HG03060 (cell line): ENCODE measurements around the gene KIF26A.

Source experiments
- ATAC-seq: cut with Tn5 transposase; IDR thresholded peaks from one replicate; pipeline ENCODE4 v1.9.1; 2021; ENCODE audit warnings: low read depth, moderate number of reproducible peaks; ENCODE audit not compliant: unreplicated experiment

Gene KIF26A

DNA sequence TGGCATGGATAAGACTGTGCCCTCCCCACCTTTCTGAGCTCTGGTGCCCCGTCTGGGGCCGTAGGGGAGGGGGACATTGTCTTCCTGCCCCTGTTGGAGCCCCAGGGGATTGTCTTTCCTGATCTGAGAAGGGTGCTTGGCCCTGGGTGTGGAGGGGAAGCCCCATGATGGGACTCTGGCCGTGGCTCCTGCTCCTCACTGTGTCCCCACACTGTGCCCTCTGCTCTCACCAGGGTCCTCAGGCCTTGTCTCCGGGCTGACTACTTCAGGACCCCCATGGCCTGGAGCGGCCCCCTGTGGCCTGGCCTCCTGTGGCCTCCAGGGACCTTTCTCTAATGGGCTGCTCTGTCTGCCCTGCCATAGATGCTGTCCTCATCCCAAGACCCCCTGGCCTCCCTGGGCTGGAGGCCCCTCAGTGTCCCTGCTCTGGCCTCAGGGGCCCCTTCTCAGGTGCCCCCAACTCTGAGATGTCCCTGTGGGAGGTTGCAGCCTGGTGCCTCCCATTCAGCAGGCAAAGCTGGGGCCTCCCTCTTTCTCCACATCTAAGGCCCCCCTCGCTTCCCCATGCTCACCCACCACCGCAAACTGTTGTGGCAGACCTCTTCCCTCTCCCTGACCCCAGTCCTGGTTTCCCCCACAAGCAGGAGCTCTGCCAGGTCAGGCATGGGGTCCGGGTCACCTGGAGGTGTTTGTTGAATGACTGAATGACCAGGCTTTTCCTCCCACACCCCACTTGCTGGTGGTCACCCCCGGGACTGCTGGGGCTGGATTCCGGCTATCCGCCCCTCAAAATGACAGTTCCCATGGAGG lies 4.0 kb downstream of the KIF26A start:
- no peak for ATAC-seq

DNA sequence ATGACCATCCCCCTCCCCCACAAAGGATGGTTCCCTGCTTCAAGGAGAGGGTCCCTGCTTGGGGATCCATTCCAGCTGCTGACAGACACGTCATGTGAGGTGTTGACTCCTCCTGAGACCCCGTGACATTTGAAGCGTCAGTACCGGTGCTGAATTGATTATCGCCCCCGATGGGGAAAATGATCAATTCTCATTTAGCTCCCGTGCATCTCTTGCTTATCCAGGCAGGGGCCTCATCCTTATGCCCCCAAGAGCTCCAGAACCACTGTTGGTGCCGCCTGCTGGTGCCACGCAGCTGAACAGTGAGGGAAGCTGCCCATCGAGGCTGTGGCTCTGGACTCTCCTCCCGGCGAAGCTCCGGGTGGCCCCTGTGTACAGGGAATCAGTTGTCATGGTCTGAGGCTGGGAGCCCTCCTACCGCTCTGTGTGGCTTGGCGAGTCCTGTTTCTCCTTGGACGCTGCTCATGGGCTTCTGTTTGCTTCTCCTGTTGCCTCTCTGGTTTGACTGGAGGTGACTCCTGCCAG lies 4.6 kb downstream of the KIF26A start:
- no peak for ATAC-seq

DNA sequence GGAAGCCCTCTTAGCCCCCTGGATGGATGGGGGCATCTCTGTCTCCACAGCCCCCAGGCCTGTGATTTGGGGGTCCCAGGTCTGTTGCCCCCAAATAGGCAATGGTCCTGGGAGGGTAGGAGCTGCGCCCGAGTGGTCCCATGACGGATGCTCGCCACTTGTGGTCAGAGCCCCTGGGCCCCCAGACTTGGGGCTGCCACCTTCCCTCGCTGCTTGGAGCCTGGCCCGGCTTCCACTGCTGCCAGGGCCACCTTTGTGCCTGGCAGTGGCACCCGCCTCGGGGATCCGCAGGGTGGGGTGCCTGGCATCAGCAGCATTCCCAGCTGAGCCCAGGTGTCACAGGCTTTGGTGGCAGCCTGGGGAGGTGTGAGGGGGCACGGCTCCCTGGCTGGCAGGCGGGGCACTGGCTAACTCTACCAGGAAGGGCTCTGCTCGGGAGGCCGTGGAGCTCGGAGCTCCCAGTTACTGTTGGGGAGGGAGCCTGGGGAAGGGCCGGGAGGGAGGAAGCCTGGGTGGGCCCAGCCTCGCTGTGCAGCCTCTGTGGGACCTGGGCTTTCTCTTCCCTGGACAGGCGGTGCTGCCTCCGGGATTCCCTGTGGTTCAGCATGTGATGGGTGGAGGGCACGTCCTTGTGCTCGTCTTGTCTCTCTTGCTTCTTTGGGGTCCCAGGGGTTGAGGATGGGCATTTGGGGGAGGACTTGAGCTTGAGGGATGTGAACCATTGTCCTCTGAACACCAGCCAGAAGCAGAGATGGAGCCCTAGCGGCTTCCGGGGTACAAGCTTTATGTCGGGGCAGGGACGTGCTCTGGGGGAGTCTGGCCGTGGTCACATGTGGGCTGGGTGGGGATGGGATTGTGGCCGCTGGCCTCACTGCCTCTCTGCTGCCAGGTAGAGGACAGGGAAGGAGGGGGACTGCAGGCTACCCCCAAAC lies 5.4 kb downstream of the KIF26A start:
- no peak for ATAC-seq

DNA sequence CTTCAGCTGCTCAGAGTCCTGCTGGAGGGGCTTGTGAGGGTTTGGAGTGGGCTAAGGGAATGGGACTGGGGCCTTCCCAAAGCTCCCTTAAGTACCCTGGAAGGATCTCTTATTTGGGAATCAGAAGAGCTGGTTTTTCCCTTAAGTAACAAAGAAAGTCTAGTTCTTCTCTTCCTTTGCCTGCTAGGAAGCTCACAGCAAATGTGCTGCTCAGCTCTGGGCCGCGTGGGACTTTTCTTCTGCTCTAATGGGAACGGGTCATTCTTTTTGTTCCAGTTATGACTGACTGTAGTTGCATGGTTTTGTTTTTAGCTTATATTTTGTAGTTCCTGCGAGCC lies 6.0 kb downstream of the KIF26A start:
- no peak for ATAC-seq

DNA sequence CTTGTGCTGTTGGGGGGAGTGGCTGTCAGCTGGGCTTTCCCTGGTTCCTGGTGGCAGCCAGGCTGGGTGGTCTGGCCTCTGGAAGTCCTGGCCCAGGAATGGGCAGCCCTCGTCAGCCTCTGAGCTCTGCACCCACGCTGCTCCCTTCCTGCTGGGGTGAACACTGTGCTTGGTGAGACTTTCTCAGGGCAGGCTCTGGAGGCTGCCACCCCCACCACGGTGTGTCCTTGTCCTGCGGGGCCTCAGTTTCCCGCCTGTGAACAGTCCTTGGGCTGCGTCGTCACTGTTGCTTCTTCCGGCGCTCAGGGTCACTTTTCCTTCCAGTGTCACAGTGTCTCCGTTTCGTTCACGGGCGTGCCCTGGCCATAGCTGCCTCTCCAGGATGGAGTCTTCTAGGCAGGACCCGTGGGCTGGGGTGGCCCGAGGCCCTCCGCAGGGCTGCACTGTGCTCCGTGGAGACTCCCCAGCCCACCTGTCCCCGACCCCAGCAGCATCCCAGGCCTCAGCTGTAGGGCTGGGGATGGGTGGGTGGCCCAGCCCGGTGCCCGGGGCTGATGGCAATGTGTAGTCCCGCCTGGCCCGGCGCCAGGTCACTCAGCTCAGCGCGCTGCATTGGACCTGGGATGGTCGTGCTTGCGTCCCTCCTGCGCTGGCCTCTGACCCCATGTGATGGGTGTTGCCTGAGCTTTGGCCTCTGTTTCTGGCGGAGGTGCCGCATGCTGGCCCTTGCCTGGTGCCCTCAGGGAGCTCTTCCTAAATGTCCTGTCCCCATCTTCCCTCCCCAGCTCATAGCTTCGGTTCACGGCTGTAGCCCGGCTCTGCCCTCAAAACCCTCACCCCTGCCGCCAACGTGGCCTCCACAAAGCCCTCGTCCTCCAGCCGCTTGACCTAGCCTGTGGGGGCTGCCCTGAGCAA lies 6.8 kb downstream of the KIF26A start:
- no peak for ATAC-seq

DNA sequence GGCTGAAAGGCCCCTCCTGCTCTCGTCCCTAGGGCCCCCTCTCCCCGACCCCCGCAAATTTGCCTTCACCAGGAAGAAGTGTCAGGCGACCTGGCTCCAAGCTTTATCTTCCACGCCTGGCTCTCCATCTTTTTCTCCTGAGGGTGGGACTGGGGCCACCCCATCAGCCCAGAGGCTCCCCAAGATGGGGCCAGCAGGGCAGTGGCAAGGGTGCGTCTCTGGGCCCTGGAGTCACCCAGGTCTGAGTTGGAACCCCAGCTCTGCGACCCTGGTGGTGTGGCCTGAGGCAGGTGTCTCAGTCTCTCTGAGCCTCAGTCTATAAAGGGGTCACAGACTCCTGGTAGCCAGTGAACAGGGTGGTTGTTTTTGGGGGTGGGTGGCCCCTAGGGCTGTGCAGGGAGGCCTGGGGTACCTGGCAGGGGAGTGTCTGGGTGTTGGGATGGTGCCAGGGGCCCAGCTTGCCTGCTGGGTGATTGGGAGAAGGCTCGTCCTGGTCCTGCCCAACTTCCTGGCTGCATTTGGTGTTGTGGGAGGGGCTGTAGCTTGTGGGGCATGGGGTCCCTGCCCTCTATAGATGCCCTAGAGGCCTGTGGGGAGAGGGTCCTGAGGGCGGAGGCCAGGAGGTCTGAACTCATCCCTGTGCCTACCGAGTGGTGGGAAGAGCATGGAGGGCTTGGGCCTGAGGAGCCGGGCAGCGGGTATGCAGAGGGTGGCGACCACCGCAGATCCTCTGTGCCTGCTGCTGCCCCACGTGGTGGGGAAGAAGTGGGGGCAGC lies 7.6 kb downstream of the KIF26A start:
- ATAC-seq: no peak

DNA sequence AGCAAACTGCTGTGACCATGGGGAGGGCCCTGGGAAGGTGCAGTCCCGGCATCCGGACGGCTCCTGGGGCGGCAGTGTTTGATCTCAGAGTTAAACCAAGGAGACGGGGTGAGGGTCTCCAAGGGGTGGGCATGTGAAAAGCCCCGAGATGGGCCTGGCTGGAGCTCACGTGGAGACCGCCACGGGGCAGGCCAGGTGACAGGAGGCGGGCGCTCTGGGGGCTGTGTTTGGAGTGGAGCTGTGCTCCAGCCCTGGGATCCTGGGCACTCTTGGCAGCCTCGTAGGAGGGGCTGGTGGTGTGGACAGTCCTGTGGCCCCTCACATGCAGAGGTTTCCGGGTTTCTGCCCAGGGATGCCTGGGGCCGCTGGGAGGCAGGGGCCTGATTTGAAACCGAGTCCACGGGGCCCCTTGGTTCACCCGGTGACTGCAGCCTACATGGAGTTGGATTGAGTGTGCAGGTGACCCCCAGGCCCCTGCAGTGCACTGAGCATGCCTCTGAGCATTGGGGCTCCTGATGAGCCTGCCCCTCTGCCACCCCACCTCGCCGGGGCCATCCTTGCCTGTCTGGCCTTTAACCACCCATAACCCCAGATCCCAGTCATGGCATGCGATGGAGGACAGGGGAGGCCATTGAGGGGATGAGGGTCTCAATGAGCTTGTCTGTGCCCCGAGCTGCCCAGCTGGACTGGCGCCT lies 8.4 kb downstream of the KIF26A start:
- ATAC-seq: no peak

DNA sequence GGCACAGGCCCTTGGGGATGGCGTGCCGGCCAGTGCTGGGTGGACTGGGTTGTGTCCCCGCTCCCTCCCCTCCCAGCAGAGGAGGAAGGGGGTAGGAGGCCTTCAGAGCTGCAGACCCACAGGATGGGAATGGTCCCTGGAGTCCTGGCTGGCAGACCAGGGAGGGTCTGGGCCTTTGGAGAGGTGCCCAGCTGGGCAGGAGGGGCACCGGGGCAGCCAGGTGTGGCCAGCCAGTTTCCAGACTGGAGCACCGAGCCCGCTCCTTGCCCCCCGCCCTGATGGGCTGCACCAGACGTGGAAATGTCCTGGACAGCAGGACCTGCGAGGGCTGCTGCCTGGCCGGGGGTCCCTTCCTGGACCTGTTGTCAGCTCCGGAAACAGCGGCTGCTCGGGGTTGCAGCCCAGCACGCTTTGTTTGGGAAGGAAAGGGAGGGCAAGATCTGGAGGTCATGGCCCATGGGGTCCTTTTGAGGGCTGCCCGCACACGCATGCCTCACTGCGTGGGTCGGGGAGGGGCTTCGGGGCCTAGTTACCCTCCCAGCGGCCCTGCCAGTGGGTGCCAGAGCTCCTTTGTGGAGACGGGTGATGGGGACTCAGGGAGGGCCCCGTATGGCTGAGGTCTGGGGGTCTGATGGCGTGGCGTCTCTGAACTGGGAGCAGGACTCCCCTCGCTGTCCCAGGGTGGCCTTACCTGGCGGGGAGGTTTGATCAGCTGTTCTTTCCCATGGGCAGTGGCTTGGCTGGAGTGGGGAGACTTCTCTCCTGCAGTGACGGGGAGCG lies 9.1 kb downstream of the KIF26A start:
- ATAC-seq: no peak

DNA sequence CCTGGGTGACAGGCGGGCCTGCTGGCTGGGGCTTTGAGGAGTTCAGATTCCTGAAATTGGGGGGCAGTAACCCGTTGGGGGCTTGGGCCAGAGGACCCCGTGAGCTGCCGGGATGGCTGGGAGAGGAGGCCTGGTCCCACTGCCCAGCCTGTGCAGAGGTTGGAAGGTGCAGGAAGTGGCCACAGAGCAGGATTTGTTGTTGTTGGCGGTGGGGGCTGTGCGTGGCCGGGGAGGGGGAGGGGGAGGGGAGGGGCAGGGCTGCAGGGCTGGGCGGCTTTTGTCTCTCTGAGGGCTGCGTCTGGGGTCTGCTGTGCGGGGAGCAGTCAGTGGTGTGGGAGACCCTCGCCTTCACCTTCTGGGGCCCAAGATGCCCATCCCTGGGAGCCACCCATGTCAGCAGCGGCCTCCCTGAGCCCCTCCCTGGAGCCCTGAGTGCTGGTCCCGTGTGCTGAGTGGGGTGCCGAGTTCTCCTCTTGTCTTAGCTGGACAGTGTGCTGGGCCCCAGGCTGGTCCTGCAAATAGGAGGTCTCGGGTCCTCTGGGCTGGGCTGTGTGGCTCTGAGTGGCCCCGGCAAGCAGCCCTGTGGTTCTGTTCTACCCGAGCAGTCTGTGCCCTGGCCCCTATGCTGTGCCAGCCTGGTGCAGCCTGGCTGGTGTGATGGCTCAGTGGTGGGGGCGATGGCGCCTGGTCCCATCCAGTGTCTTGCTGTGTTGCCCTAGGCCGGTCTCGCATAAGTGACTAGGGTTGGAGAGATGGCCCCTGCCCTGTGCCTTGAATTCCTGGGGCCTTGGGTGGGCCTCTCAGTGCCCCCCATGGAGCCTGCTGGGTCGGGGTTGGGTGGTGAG lies 10.3 kb downstream of the KIF26A start:
- no peak for ATAC-seq

DNA sequence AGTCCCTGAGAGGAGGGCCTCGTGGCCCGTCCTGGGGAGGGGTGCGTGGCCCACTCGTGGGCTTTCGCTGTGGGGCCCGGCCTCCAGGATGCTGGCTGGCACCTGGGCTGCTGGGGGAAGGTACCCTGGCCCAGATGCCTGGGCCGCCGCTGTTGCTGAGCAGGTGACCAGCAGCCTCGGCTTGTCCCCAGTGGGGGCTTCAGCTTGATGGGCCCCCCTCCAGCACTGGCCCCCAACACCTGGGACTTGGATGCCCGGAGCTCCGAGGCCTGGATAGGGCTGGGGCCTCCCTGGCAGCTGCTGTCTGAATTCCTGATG lies 10.8 kb downstream of the KIF26A start:
- ATAC-seq: no peak

DNA sequence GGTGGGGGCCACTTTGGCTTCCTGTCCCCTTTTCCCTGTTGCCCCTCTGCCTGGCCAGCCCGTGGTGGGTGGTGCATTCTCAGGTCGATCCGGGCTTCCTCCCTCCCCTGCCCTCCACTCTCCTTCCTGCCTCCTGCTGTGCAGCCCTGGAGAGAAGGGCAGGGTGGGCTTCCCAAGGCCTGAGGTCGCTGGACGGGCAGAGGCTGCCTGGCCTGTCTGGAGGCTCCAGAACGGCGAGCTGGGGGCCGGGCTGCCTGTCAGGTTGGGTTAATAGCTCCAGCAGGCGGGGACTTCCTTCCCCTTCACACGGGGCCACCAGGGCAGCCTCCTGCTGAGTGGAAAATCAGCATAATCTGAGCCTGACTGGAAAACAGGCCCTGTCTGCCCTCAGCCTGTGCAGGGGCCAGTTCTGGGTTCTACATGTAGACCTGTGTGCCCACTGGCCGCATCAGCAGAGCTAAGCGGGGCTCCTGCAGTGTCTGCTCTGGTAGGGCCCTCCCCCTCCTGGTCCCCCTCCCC lies 11.3 kb downstream of the KIF26A start:
- no peak for ATAC-seq

DNA sequence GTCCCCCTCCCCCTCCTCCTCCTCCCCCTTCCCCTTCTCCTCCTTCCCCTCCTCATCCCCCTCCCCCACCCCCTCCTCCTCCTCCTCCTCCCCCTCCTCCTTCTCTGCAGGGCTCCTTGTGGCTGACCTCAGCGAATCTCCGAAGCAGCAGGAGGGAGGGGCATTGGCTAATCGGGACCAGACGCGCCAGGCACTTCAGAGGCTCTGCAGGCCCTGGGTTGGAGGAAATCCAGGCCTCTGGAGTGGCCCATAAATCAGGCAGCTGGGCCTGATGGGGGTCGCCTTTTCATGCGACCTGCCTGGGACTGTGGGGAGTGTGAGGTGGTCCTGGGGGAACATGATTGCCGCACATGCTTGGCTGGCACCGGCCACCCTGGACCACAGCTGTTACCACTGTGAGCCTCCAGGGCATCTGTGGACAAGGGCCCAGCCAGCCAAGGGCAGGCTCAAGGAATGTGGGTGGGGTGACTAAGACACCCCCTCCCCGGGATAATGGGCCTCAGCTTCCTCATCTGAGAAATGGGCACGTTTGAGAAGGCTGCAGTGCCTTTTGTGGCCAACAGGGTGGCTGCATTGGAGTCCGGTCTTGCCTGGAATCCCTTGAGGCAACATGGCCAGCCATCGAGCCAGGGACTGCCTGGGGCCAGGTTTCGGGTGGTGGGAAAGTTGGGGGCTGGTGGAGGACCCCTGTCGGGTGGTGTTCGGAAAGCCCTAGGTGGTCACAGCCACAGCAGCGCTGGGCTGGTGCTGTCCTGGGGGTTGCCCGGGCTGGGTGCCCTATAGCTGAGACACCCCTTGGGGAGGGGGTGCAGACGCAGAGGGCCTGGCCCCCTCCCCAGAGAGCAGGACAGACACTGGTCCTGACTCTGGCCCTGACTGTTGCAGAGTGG lies 12.0 kb downstream of the KIF26A start:
- no peak for ATAC-seq

DNA sequence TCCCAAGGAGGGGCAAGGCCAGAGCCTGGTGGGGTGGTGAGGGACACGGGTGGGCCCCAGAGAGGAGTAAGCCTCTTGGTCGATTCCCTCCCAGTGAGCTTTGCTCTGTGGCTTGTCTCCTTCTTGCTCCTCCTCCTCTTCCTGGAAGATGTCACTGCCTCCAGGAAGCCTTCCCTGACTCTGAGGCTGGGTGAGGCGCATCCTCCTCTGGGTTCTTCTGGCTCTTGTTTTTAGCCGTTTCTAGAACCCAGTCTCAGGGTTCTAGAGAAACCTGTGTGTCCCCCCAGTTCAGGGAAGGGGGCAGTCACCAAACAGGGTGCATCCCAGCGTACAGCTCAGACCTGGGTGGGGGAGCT lies 12.6 kb downstream of the KIF26A start:
- no peak for ATAC-seq

DNA sequence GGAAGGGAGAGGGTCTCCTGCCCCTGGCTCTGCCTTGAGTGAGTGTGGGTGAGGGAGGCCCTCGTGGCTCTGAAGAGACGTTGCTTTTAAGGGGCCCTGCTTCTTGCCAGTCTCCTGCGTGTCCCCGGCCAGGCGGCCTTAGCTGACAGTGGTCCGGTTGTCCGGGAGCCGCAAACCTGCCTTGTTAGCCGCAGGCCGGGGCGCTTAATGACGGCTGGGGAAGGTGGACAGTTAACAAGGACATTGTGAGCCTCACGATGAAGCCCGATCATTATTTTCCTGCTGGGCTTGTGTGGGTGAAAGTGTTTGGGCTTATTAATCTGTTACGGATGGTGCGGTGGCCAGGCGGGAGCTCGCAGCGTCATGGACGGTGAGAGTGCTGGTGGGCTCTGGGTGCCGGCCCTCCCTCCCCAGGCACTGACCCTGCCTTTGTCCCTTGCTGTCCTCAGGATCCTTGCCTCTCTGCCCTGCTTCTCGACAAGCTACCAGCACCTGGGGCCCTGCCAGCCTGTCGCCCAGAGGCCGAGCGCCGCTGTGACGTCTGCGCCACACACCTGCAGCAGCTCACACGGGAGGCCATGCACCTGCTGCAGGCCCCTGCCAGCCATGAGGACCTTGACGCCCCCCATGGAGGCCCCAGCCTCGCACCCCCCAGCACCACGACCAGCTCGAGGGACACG lies 13.3 kb downstream of the KIF26A start:
- no peak for ATAC-seq

DNA sequence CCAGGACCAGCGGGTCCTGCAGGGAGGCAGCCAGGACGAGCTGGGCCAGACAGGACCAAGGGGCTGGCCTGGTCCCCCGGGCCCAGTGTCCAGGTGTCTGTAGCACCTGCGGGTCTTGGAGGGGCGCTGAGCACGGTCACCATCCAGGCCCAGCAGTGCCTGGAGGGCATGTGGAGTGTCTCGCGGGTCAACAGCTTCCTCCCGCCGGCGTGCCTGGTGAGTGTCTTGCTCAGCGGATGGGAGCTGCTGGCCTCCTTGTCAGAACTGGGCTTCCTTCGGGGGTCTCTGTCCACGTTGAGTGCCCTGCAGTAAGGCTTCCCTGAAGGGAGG lies 13.8 kb downstream of the KIF26A start:
- ATAC-seq: no peak

DNA sequence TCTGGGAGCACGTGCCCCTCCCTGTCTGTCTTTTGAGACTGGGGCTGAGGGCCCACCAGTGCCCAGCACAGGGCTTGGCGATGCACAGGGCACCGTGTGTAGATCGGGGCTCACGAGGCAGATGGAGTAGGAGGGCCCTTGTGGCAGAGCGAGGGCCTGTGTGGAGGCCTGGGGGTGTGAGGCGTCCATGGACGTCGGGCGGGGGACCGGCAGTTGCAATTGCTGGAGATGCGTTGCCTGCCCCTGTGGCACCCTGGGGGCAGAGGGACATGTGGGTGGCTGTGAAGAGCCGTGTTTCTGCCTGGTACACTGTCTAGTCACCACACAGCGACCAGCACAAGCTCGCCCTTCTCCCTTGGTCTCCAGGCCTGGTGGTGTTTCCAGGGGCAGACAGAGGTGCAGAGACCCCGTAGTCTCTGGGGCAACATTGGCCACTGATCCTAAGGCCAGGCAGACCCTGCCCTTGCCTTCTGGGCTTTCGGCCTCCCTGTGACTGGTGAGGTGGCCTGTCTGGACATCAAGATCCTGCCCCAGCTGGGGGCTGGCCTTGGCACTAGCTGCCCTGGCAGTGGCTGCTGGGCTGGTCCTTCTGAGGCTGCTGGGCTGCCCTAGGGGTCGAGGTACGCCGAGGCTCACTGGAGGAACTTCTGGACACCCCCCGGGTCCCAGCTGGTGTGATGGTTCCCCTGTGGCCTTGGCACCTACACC lies 14.5 kb downstream of the KIF26A start:
- ATAC-seq: no peak
